Pancreas (tissue), 10 donors: ENCODE data around the gene RNF186. TPM values are rescaled to one million over a fixed set of nuclear protein-coding genes. Genes with fewer than 3 reads are reported as not detected.

ENCODE experiments used
- ATAC-seq, 4 donors: fragments of 200-7000 bp; cut with Tn5 transposase; one replicate each; pipeline versions ENCODE4 v1.8.0 to v1.9.1; 2020; ENCODE audit warnings: mild to moderate bottlenecking in 4 of 4, moderate library complexity in 4 of 4
- DNase-seq, 6 donors: peaks; one replicate each; pipeline ENCODE4 v3.0.0-alpha.2; 2020
- FAIRE-seq: peaks from 2 replicates; lab custom pipeline; 2012; peaks lifted over from hg19 to GRCh38; lab: Jason Lieb, UNC
- H3K27ac ChIP-seq, 4 donors: fragments of 200-600 bp; sonication (generic); 1 replicate in 3 of 4; 2 replicates in 1 of 4; pipeline versions ENCODE4 v1.5.0 to v1.8.0; 2020
- H3K27me3 ChIP-seq, 4 donors: fragments of 200-600 bp; one replicate each; pipeline ENCODE4 v1.8.0; 2021
- H3K36me3 ChIP-seq, 3 donors: fragments of 200-600 bp; sonication (generic) in 1 of 3; one replicate each; pipeline versions ENCODE4 v1.5.0 to v1.8.0; 2020 to 2021
- H3K4me1 ChIP-seq, 3 donors: fragments of 200-600 bp; one replicate each; pipeline ENCODE4 v1.8.0; 2021
- H3K4me3 ChIP-seq, 4 donors: fragments of 200-600 bp; sonication (generic) in 2 of 4; one replicate each; pipeline versions ENCODE4 v1.5.0 to v1.8.0; 2020 to 2021
- H3K9me3 ChIP-seq, 4 donors: fragments of 200-600 bp; one replicate each; pipeline ENCODE4 v1.8.0; 2021
- WGBS, 2 donors: extraction: QIAGEN DNeasy Blood & Tissue Kit; methylation state at CpG; one replicate each; pipeline ENCODE4 v1.1.7; 2013; 5-methylcytosine and 5-hydroxymethylcytosine counted together
- intact Hi-C, 3 donors: fragments of 100-400 bp; cut with DNase I; formaldehyde crosslinking; loops; one replicate each; pipeline versions ENCODE4 v1.11.1 to v1.14.2; 2022
- polyA plus RNA-seq, 2 donors: library from polyadenylated mRNA; stranded (reverse); fragments of 200-250 nt; gene quantifications; one replicate each; pipeline ENCODE4 v1.2.3, GENCODE V29; 2013
- total RNA-seq, 6 donors: library from RNA; stranded (reverse); fragmentation: NEBNext Ultra II Directional in 4 of 6; extraction: Animal tissue kit (Norgen Biotek cat#: 25700) in 4 of 6; gene quantifications; one replicate each; pipeline versions ENCODE4 v1.2.1 to v1.2.4, GENCODE V29; 2021 to 2023
- TF ChIP-seq, protein P1 (sequence below), 4 donors: fragments of 200-600 bp; sonication (generic) in 3 of 4; IDR thresholded peaks; one replicate each; pipeline versions ENCODE4 v1.5.0 to v1.8.0; 2021; ENCODE audit warnings: antibody characterized with exemption in 4 of 4
- donor health status: healthy with polysubstance abuse.
- donor health status: DM: no; HTN: no; CAD: no; lungs with moderate emphysema.
- donor health status: DM: no; HTN: no; CAD: no.
- donor health status: control.
- donor health status: control.
- donor health status: Bipolar disorder and iron deficiency.
- donor health status: DM: yes; HTN: yes; CAD: no.
- donor health status: DM: no; HTN: no; CAD: no.
- donor health status: DM: no; HTN: no; CAD: no.
- donor health status: DM: yes; HTN: yes; CAD: no.

Gene RNF186
- total and polyA plus RNA-seq, 8 donors = 13.2 to 29.6 (median 24.0) TPM

DNA sequence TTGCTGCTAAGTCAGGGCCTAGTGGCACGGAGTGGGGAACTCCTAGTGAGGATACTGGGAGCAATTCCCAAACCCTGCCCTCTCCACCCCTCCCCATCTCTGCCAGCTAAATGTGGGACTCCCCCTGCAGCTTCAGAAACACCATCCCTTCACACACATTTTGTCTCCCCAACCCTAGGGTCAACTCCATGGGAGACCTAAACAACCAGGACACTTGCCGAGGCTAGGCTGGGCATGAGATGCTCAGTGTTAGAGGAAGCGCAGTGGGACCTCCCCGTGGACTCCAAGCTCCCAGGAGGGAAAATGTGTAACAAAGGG is 1.5 kb downstream of the RNF186 start:
- DNase-seq = no peak
- no peak for ATAC-seq
- intact Hi-C loops = no loop called here
- H3K27me3 ChIP-seq = no peaks in the 10 kb centered on the region
- FAIRE-seq = no peak
- 33 to 50% methylated on average over 4 of the region's 4 CpGs for WGBS, 2 donors
- peak overlapping the region; percentile 30 to 67 (median 46) for H3K4me3 ChIP-seq
- peak overlapping the region in 3 of 4 donors; percentile 74 to 94 (median 91) for H3K27ac ChIP-seq
- no peaks in the 10 kb centered on the region for H3K9me3 ChIP-seq
- H3K36me3 ChIP-seq = no peaks in the 10 kb centered on the region
- H3K4me1 ChIP-seq = peaks cover 22 to 34% (median 29%) of the 10 kb centered on the region in 3 donors
- TF ChIP-seq, protein P1, sequence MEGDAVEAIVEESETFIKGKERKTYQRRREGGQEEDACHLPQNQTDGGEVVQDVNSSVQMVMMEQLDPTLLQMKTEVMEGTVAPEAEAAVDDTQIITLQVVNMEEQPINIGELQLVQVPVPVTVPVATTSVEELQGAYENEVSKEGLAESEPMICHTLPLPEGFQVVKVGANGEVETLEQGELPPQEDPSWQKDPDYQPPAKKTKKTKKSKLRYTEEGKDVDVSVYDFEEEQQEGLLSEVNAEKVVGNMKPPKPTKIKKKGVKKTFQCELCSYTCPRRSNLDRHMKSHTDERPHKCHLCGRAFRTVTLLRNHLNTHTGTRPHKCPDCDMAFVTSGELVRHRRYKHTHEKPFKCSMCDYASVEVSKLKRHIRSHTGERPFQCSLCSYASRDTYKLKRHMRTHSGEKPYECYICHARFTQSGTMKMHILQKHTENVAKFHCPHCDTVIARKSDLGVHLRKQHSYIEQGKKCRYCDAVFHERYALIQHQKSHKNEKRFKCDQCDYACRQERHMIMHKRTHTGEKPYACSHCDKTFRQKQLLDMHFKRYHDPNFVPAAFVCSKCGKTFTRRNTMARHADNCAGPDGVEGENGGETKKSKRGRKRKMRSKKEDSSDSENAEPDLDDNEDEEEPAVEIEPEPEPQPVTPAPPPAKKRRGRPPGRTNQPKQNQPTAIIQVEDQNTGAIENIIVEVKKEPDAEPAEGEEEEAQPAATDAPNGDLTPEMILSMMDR (IDR thresholded peaks at IDR 0.05) = no peak

GRCh38 chr1:19812875-19813642 is 2.0 kb downstream of the RNF186 start:
- WGBS, 2 donors = 36 to 38% methylated on average over 15 of the region's 15 CpGs

DNA sequence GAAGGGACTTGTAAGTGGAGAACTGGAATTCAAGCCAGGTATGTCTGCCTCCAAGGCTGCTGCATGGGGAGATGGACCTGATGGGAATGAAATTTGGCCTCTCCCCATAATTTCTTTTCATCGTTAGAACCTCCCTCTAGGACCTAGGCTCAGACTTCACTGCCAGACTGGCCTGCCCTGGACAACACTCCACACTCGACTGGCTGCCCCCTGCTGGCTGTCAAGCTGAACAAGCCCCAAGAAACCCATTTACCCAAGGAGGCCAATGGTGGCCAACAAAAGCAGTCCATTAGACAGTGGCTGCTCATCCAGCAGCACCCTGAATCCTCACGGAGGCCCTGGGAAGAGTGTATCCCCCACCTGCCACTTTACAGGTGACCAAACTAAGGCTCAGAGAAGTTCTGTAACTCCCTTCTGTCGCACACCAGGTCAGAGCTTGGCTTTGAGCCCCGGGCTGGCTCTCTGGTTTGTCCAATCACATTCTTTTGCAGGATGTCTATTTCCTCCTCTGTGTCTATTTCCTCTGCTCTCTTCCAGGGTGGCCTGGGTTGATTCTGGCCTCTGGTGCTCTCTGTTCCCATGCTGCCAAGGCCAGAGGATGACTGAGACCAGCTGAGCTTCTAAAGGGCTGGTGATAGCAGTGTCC is 3.8 kb downstream of the RNF186 start:
- peak in 3 of 4 donors; percentile 9 to 24 (median 10) for ATAC-seq
- DNase-seq = peak; percentile 59 to 79 (median 70)
- FAIRE-seq = no peak

More at GRCh38 chr1:19812875-19813642, 2.0 kb downstream of the RNF186 start:
- Histone ChIP-seq H3K27ac (peak overlapping the region in 3 of 4 donors; percentile 38 to 94 (median 91)), H3K4me1 (peaks cover 18 to 30% (median 29%) of the 10 kb centered on the region in 3 donors), H3K36me3 (no peaks in the 10 kb centered on the region), H3K9me3 (no peaks in the 10 kb centered on the region), H3K4me3 (peak overlapping the region; percentile 30 to 67 (median 46)), H3K27me3 (no peaks in the 10 kb centered on the region)
- no peak for FAIRE-seq
- ATAC-seq = no peak
- intact Hi-C loops = no loop called here
- TF ChIP-seq, protein P1 (IDR thresholded peaks at IDR 0.05) = no peak
- DNase-seq = peak in 2 of 6 donors; percentile 23 to 45

GRCh38 chr1:19809044-19809750 is 5.9 kb downstream of the RNF186 start:
- no peaks in the 10 kb centered on the region for H3K9me3 ChIP-seq
- no peaks in the 10 kb centered on the region for H3K36me3 ChIP-seq
- peak in 2 of 6 donors; percentile 51 to 56 for DNase-seq
- no peak overlapping the region for H3K4me3 ChIP-seq
- no peak for FAIRE-seq
- peaks cover 4 to 11% (median 4%) of the 10 kb centered on the region in 3 donors for H3K4me1 ChIP-seq
- peak in 3 of 4 donors; percentile 8 to 13 (median 13) for ATAC-seq
- 48% methylated on average over 13 of the region's 13 CpGs for WGBS, 2 donors
- no peak overlapping the region for H3K27ac ChIP-seq
- intact Hi-C loops = no loop called here
- no peaks in the 10 kb centered on the region for H3K27me3 ChIP-seq
- TF ChIP-seq, protein P1 (IDR thresholded peaks at IDR 0.05) = no peak

More for the DNA sequence above, 3.8 kb downstream of the RNF186 start:
- intact Hi-C loops = no loop called here
- no peaks in the 10 kb centered on the region for H3K9me3 ChIP-seq
- peaks cover 10 to 16% (median 15%) of the 10 kb centered on the region in 3 donors for H3K4me1 ChIP-seq
- H3K27ac ChIP-seq = peak overlapping the region in 1 of 4 donors; percentile 3
- H3K27me3 ChIP-seq = no peaks in the 10 kb centered on the region
- 32 to 35% methylated on average over 5 of the region's 5 CpGs for WGBS, 2 donors
- TF ChIP-seq, protein P1 (IDR thresholded peaks at IDR 0.05) = peak in 3 of 4 donors; percentile 17 to 37 (median 33)
- peak overlapping the region in 2 of 4 donors; percentile 50 to 67 for H3K4me3 ChIP-seq
- no peaks in the 10 kb centered on the region for H3K36me3 ChIP-seq
